Upper lobe of left lung (tissue), 6 donors: Measurements from ENCODE around the gene IQCM. TPM values are rescaled to one million over a fixed set of nuclear protein-coding genes. Genes with fewer than 3 reads are reported as not detected.

Experiments
- ATAC-seq, 2 donors: fragments of 200-7000 bp; cut with Tn5 transposase; one replicate each; pipeline ENCODE4 v1.9.1; 2022; ENCODE audit warnings: mild to moderate bottlenecking in 2 of 2, moderate library complexity in 2 of 2; ENCODE audit not compliant: low FRiP score in 2 of 2
- DNase-seq, 2 donors: peaks; one replicate each; pipeline ENCODE4 v3.0.0-alpha.2; 2019 to 2020
- H3K27ac ChIP-seq, 4 donors: fragments of 200-600 bp; sonication (generic); one replicate each; pipeline ENCODE4 v1.5.1; 2016 to 2019
- H3K27me3 ChIP-seq, 4 donors: fragments of 200-600 bp; sonication (generic); one replicate each; pipeline ENCODE4 v1.5.1; 2017 to 2019
- H3K36me3 ChIP-seq, 4 donors: fragments of 200-600 bp; sonication (generic); one replicate each; pipeline ENCODE4 v1.5.1; 2016 to 2019
- H3K4me1 ChIP-seq, 4 donors: fragments of 200-600 bp; sonication (generic); one replicate each; pipeline ENCODE4 v1.5.1; 2018 to 2019
- H3K4me3 ChIP-seq, 4 donors: fragments of 200-600 bp; sonication (generic); one replicate each; pipeline ENCODE4 v1.5.1; 2017 to 2019; ENCODE audit warnings: mild to moderate bottlenecking in 2 of 4, moderate library complexity in 1 of 4
- H3K9me3 ChIP-seq, 4 donors: fragments of 200-600 bp; sonication (generic); one replicate each; pipeline ENCODE4 v1.5.1; 2018 to 2019
- EP300 ChIP-seq, 4 donors: sonication (generic); formaldehyde crosslinking; IDR thresholded peaks; one replicate each; pipeline ENCODE4 v1.5.1; 2017; ENCODE audit warnings: antibody characterized with exemption in 4 of 4, control low read depth in 2 of 4
- POLR2A ChIP-seq, 4 donors: fragments of 450-650 bp; IDR thresholded peaks; one replicate each; pipeline ENCODE4 v1.5.1; 2016 to 2017; ENCODE audit warnings: antibody characterized with exemption in 4 of 4, mild to moderate bottlenecking in 2 of 4
- POLR2AphosphoS5 ChIP-seq, 2 donors: sonication (generic); formaldehyde crosslinking; IDR thresholded peaks; one replicate each; pipeline ENCODE4 v1.5.1; 2017; ENCODE audit warnings: antibody characterized with exemption in 2 of 2
- WGBS, 2 donors: methylation state at CpG; one replicate each; pipeline ENCODE4 v1.1.5; 2017 to 2018; 5-methylcytosine and 5-hydroxymethylcytosine counted together
- total RNA-seq, 6 donors: library from RNA; depleted of rRNA in 4 of 6; stranded (reverse); fragments of >200 nt in 4 of 6; gene quantifications; one replicate each; pipeline versions ENCODE4 v1.1.0 to v1.2.1, GENCODE V29; 2016 to 2021
- TF ChIP-seq, protein P1 (sequence below), 6 experiments: fragments of 450-650 bp in 4 of 6; fragments of 200-600 bp in 2 of 6; sonication (generic) in 2 of 6; IDR thresholded peaks; one replicate each; pipeline ENCODE4 v1.5.1; 2016 to 2019; ENCODE audit warnings: antibody characterized with exemption in 6 of 6
- donor health status: DM: no; HTN: no; CAD: no; lungs with moderate emphysema.
- donor health status: DM: no; HTN: yes; CAD: no; lungs with severe emphysema.

The IQCM gene
- total RNA-seq, 6 donors from 2014 or later, result not detected

DNA sequence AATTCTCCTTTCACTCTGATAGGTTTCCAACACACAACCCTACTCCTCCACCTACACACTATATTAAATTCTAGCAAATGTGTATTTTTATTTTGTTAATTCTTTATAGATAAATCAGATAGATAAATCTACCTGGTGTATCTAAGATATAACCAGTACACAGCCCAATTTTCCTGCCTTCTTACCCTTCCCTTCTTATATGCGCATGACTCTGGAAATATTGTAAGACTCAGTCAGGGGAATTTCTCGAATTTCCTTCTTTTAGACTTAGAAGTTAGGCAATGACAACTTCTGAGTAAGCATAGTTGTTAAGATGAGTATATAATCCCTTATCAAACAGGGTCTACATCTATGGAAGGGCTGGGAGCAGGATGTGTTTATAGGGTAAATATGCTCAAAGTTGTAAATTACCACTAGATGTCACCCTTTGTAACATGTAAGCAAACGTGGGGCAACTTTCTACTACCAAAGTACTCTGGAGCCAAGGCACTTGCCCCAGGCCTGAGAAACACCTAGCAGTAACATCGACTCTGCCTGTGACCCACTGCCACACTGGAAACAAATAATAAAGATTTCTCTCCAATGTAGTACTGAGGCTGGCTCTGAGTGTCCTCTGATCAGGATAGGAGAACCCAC is 444.7 kb downstream of the IQCM start:
- DNase-seq (peak in 1 of 2 donors; percentile 24), ATAC-seq (peak in 1 of 2 donors; percentile 35)
- no peaks in the 10 kb centered on the region for H3K27me3 ChIP-seq
- no peaks in the 10 kb centered on the region for H3K36me3 ChIP-seq
- no peak for TF ChIP-seq EP300 (IDR thresholded peaks at IDR 0.05)
- TF ChIP-seq, protein P1, sequence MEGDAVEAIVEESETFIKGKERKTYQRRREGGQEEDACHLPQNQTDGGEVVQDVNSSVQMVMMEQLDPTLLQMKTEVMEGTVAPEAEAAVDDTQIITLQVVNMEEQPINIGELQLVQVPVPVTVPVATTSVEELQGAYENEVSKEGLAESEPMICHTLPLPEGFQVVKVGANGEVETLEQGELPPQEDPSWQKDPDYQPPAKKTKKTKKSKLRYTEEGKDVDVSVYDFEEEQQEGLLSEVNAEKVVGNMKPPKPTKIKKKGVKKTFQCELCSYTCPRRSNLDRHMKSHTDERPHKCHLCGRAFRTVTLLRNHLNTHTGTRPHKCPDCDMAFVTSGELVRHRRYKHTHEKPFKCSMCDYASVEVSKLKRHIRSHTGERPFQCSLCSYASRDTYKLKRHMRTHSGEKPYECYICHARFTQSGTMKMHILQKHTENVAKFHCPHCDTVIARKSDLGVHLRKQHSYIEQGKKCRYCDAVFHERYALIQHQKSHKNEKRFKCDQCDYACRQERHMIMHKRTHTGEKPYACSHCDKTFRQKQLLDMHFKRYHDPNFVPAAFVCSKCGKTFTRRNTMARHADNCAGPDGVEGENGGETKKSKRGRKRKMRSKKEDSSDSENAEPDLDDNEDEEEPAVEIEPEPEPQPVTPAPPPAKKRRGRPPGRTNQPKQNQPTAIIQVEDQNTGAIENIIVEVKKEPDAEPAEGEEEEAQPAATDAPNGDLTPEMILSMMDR (IDR thresholded peaks at IDR 0.05), result peak in 3 of 6 experiments; percentile 31 to 47 (median 35)
- no peaks in the 10 kb centered on the region for H3K9me3 ChIP-seq
- H3K4me1 ChIP-seq, result no peaks in the 10 kb centered on the region
- no peak overlapping the region for H3K27ac ChIP-seq
- H3K4me3 ChIP-seq, result no peak overlapping the region
- WGBS, 2 donors, result 42 to 48% methylated on average over 4 of the region's 4 CpGs

DNA sequence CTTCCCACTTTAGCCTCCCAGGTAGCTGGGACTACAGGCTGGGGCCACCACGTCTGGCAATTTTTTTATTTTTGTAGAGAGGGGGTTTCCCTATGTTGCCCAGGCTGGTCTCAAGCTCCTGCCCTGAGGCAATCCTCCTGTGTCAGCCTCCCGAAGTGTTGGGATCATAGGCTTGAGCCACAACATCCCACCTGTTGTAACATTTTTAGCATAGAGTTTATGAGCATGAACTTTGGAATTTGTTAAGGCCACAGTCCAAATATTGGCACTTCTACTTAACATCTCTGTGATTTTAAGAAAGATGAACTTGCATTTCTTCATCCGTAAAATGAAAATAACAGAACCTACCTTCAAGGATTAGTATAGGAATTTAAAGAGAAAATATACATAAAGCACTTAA is 445.6 kb downstream of the IQCM start:
- H3K27ac ChIP-seq, result no peak overlapping the region
- H3K27me3 ChIP-seq, result no peaks in the 10 kb centered on the region
- TF ChIP-seq POLR2A (IDR thresholded peaks at IDR 0.05), result no peak
- TF ChIP-seq POLR2AphosphoS5 (IDR thresholded peaks at IDR 0.05), result no peak
- no peak for ATAC-seq
- H3K4me1 ChIP-seq, result no peaks in the 10 kb centered on the region
- WGBS, 2 donors, result 81 to 82% methylated on average over 3 of the region's 3 CpGs
- no peaks in the 10 kb centered on the region for H3K9me3 ChIP-seq
- no peak for DNase-seq
- no peak overlapping the region for H3K4me3 ChIP-seq
- H3K36me3 ChIP-seq, result no peaks in the 10 kb centered on the region

DNA sequence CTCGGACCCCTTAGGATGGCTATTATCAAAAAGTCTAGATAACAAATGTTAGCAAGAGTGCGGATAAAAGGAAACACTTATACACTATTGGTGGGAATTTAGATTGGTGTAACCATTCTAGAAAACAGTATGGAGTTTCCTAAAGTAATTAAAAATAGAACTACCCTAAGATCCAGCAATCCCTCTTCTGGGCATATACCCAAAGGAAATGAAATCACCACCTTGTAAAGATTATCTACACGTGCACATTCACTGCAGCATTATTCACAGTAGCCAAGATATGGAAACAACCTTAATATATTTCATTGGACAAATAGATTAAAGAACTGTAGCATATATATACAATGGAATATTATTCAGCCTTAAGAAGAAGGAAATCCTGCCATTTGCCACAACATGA is 462.4 kb downstream of the IQCM start:
- ATAC-seq (no peak), DNase-seq (no peak)
- Histone ChIP-seq H3K4me1 (no peaks in the 10 kb centered on the region), H3K4me3 (no peak overlapping the region), H3K36me3 (no peaks in the 10 kb centered on the region), H3K27me3 (no peaks in the 10 kb centered on the region), H3K9me3 (no peaks in the 10 kb centered on the region), H3K27ac (no peak overlapping the region)
- TF ChIP-seq POLR2AphosphoS5 (IDR thresholded peaks at IDR 0.05), result no peak
- TF ChIP-seq POLR2A (IDR thresholded peaks at IDR 0.05), result no peak
- TF ChIP-seq, protein P1 (IDR thresholded peaks at IDR 0.05), result no peak
- TF ChIP-seq EP300 (IDR thresholded peaks at IDR 0.05), result no peak
- 76 to 81% methylated on average over 3 of the region's 3 CpGs for WGBS, 2 donors

DNA sequence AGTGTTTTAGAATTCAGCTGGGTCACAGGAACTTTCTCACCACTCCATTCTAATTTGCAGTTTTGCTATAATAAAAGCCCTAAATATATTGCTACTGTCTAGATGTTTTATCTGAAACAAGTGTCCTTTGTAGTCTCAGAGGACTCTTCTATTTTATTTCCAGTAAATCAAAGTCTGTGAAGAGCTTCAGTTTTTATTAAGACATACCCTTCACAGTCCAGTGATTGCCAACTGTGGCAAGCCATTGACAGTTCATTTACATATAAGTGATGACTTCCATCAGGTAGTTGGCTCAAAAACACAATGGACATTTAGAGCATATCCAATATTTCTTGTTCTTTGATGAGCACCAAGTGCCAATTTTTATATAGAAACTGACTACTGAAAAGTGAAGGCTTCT is 466.1 kb downstream of the IQCM start:
- no peaks in the 10 kb centered on the region for H3K4me1 ChIP-seq
- ATAC-seq (no peak), DNase-seq (no peak)
- no peaks in the 10 kb centered on the region for H3K27me3 ChIP-seq
- no peak overlapping the region for H3K4me3 ChIP-seq
- H3K9me3 ChIP-seq, result no peaks in the 10 kb centered on the region
- no peaks in the 10 kb centered on the region for H3K36me3 ChIP-seq
- H3K27ac ChIP-seq, result no peak overlapping the region
- TF ChIP-seq POLR2AphosphoS5 (IDR thresholded peaks at IDR 0.05) (no peak), POLR2A (IDR thresholded peaks at IDR 0.05) (no peak), EP300 (IDR thresholded peaks at IDR 0.05) (no peak)
- TF ChIP-seq, protein P1 (IDR thresholded peaks at IDR 0.05), result no peak

DNA sequence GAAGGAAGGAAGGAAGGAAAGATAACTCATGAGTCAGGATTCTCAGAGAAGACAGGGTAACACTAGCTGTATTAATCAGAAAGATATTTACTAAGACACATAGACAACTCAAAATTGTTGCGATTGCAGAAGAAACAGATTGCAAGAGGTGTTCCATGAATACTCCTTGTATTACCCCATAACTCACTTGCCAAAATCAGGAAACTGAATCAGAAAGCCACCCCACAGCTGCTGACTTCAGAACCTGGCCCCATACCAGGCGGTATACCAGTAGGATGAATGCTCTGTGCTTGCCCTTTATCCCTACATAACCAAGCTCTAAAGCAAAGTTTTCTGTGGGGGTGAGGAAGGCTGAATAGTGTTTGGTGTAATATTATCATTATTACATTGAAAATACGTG is 468.5 kb downstream of the IQCM start:
- ATAC-seq, result no peak
- no peak for DNase-seq
- TF ChIP-seq POLR2A (IDR thresholded peaks at IDR 0.05) (no peak), EP300 (IDR thresholded peaks at IDR 0.05) (no peak), POLR2AphosphoS5 (IDR thresholded peaks at IDR 0.05) (no peak)
- TF ChIP-seq, protein P1 (IDR thresholded peaks at IDR 0.05), result no peak

More for the DNA sequence above, 468.5 kb downstream of the IQCM start:
- Histone ChIP-seq H3K27ac (no peak overlapping the region), H3K9me3 (no peaks in the 10 kb centered on the region), H3K4me3 (no peak overlapping the region), H3K27me3 (no peaks in the 10 kb centered on the region), H3K4me1 (no peaks in the 10 kb centered on the region), H3K36me3 (no peaks in the 10 kb centered on the region)
- WGBS, 2 donors, result 83 to 87% methylated on average over 3 of the region's 3 CpGs
